IMR-90 (cell line): ENCODE data around the gene SOX12. TPM values are rescaled to one million over a fixed set of nuclear protein-coding genes. Genes with fewer than 3 reads are reported as not detected.

ENCODE experiments used
- ATAC-seq: fragments of 200-7000 bp; cut with Tn5 transposase; 2 replicates; pipeline ENCODE4 v1.9.1; 2020; ENCODE audit warnings: low read depth, mild to moderate bottlenecking, moderate library complexity
- BruUV-seq: library from RNA; stranded (reverse); fragments of 400-500 nt; replicated peaks from 2 replicates; lab custom pipeline; 2021; lab: Mats Ljungman, UMichigan
- CTCF ChIA-PET: fragments of 300-600 bp; formaldehyde crosslinking; extraction: SDS; loops from one replicate; lab custom pipeline; 2021; ENCODE audit warnings: antibody characterized with exemption; lab: Yijun Ruan, JAX
- POLR2A ChIA-PET: fragments of 300-600 bp; sonication (Branson Sonifier 250); formaldehyde crosslinking; loops from one replicate; lab custom pipeline; 2022; ENCODE audit warnings: antibody characterized with exemption; ENCODE audit not compliant: unreplicated experiment; lab: Charles Lee
- DNase-seq: peaks from one replicate; pipeline ENCODE4 v3.0.0; 2013
- H2AFZ ChIP-seq: replicated peaks from 2 replicates; pipeline ENCODE3; 2013; ENCODE audit warnings: low read length, mild to moderate bottlenecking; ENCODE audit not compliant: poor library complexity
- H2AK5ac ChIP-seq: 2 replicates; pipeline ENCODE4 v1.6.1; 2013; ENCODE audit warnings: low read depth, low read length, inconsistent platforms
- H2AK9ac ChIP-seq: replicated peaks from 2 replicates; pipeline ENCODE3; 2013; ENCODE audit warnings: mild to moderate bottlenecking, low read depth, low read length, moderate library complexity; ENCODE audit not compliant: poor library complexity
- H2BK120ac ChIP-seq: 2 replicates; pipeline ENCODE4 v1.6.1; 2013; ENCODE audit warnings: low read depth, low read length, inconsistent platforms
- H2BK15ac ChIP-seq: 3 replicates; pipeline ENCODE4 v1.6.1; 2013; ENCODE audit warnings: low read depth, low read length, inconsistent platforms
- H2BK20ac ChIP-seq: 2 replicates; pipeline ENCODE4 v1.6.1; 2013; ENCODE audit warnings: low read depth, mild to moderate bottlenecking, inconsistent platforms, low read length, moderate library complexity
- H2BK5ac ChIP-seq: 2 replicates; pipeline ENCODE4 v1.6.1; 2013; ENCODE audit warnings: mild to moderate bottlenecking, low read depth, low read length, inconsistent platforms; ENCODE audit not compliant: poor library complexity, severe bottlenecking
- H3K14ac ChIP-seq: replicated peaks from 2 replicates; pipeline ENCODE4 v1.6.1; 2013; ENCODE audit warnings: low read depth, low read length, inconsistent platforms
- H3K18ac ChIP-seq: 2 replicates; pipeline ENCODE4 v1.6.1; 2013; ENCODE audit warnings: low read depth, low read length, control low read depth
- H3K23ac ChIP-seq: 2 replicates; pipeline ENCODE4 v1.6.1; 2013; ENCODE audit warnings: low read depth, low read length, inconsistent platforms
- H3K27ac ChIP-seq: 2 replicates; pipeline ENCODE4 v1.5.1; 2013; ENCODE audit warnings: mild to moderate bottlenecking, control low read depth, low read length; ENCODE audit not compliant: insufficient read depth
- H3K27me3 ChIP-seq: 2 replicates; pipeline ENCODE4 v1.6.1; 2013; ENCODE audit warnings: low read length; ENCODE audit not compliant: control insufficient read depth, insufficient read depth
- H3K36me3 ChIP-seq: 2 replicates; pipeline ENCODE4 v1.6.1; 2013; ENCODE audit warnings: low read length, mixed read lengths; ENCODE audit not compliant: control insufficient read depth, insufficient read depth
- H3K4ac ChIP-seq: 2 replicates; pipeline ENCODE4 v1.6.1; 2013; ENCODE audit warnings: low read depth, low read length, inconsistent platforms
- H3K4me1 ChIP-seq: 2 replicates; pipeline ENCODE4 v1.6.1; 2013; ENCODE audit warnings: low read length, mixed read lengths; ENCODE audit not compliant: control insufficient read depth, insufficient read depth
- H3K4me2 ChIP-seq: 2 replicates; pipeline ENCODE4 v1.6.1; 2013; ENCODE audit warnings: low read depth, mild to moderate bottlenecking, control low read depth, low read length, moderate library complexity
- H3K4me3 ChIP-seq: 2 replicates; pipeline ENCODE4 v1.5.1; 2013; ENCODE audit warnings: low read depth, mild to moderate bottlenecking, control low read depth, low read length, moderate library complexity; ENCODE audit not compliant: insufficient read depth
- H3K56ac ChIP-seq: 2 replicates; pipeline ENCODE4 v1.6.1; 2013; ENCODE audit warnings: low read length, inconsistent platforms; ENCODE audit not compliant: insufficient read depth; ENCODE audit errors: extremely low read depth
- H3K79me1 ChIP-seq, 2 experiments: 2 replicates each; pipeline ENCODE4 v1.6.1; 2013; ENCODE audit warnings: low read length in 2 of 2, inconsistent platforms in 1 of 2, low read depth in 1 of 2
- H3K9ac ChIP-seq: 2 replicates; pipeline ENCODE4 v1.6.1; 2013; ENCODE audit warnings: low read depth, low read length, control low read depth
- H3K9me1 ChIP-seq: 2 replicates; pipeline ENCODE4 v1.6.1; 2013; ENCODE audit warnings: low read length, inconsistent platforms; ENCODE audit not compliant: insufficient read depth
- H3K9me3 ChIP-seq: 2 replicates; pipeline ENCODE4 v1.6.1; 2013; ENCODE audit warnings: low read length; ENCODE audit not compliant: control insufficient read depth, insufficient read depth
- H4K20me1 ChIP-seq: 2 replicates; pipeline ENCODE4 v1.6.1; 2013; ENCODE audit warnings: low read length, inconsistent platforms; ENCODE audit not compliant: insufficient read depth
- H4K5ac ChIP-seq: 2 replicates; pipeline ENCODE4 v1.6.1; 2013; ENCODE audit warnings: mild to moderate bottlenecking, low read depth, low read length, control low read depth
- H4K8ac ChIP-seq, 2 experiments: 2 replicates each; pipeline ENCODE4 v1.6.1; 2013; ENCODE audit warnings: low read depth in 2 of 2, low read length in 2 of 2, control low read depth in 1 of 2, inconsistent platforms in 1 of 2
- H4K91ac ChIP-seq: 2 replicates; pipeline ENCODE4 v1.6.1; 2013; ENCODE audit warnings: low read depth, low read length, inconsistent platforms; ENCODE audit not compliant: insufficient read depth
- CEBPB ChIP-seq: IDR thresholded peaks from 2 replicates; pipeline ENCODE4 v1.6.1; 2012; ENCODE audit warnings: low read depth, low read length, improper control_type of control experiment
- MAFK ChIP-seq: IDR thresholded peaks from 2 replicates; pipeline ENCODE4 v1.6.1; 2012; ENCODE audit warnings: low read depth, low read length, improper control_type of control experiment
- MAZ ChIP-seq: IDR thresholded peaks from 2 replicates; pipeline ENCODE4 v1.6.1; 2012; ENCODE audit warnings: low read depth, mild to moderate bottlenecking, low read length, improper control_type of control experiment, moderate library complexity, borderline replicate concordance
- RCOR1 ChIP-seq: IDR thresholded peaks from 2 replicates; pipeline ENCODE4 v1.6.1; 2012; ENCODE audit warnings: mild to moderate bottlenecking, low read length, improper control_type of control experiment; ENCODE audit not compliant: insufficient replicate concordance
- RFX5 ChIP-seq: IDR thresholded peaks from 2 replicates; pipeline ENCODE4 v1.8.0; 2012; ENCODE audit warnings: low read depth, mild to moderate bottlenecking, low read length, moderate library complexity
- WGBS, 2 experiments: methylation state at CpG; one replicate each; pipeline versions ENCODE4 v1.1.5 to v1.1.7; 2013; ENCODE audit warnings: missing lambda C conversion rate in 2 of 2; ENCODE audit not compliant: insufficient read length in 1 of 2; ENCODE audit errors: extremely low coverage in 2 of 2; 5-methylcytosine and 5-hydroxymethylcytosine counted together
- dilution Hi-C: fragments of 300-500 bp; cut with HindIII; formaldehyde crosslinking; loops from one replicate; pipeline ENCODE4 v1.14.3; 2018; ENCODE audit warnings: low sequenced_read_pairs; ENCODE audit not compliant: unreplicated experiment
- in situ Hi-C: fragments of 300-500 bp; cut with MboI; formaldehyde crosslinking; loops from 3 replicates; pipeline ENCODE4 v1.14.3; 2019; ENCODE audit warnings: low sequenced_read_pairs, inconsistent platforms, mixed read lengths
- intact Hi-C: fragments of 100-400 bp; cut with micrococcal nuclease; formaldehyde crosslinking; loops from 2 replicates; pipeline ENCODE4 v1.10.0; 2022
- polyA plus RNA-seq, 3 experiments: library from polyadenylated mRNA; depleted of rRNA; stranded (reverse); fragments of >200 nt; gene quantifications; 2 replicates each; pipeline ENCODE4 v1.2.3, GENCODE V29; 2012; ENCODE audit warnings: low replicate concordance in 1 of 3
- total RNA-seq: library from RNA; depleted of rRNA; stranded (reverse); fragments of >200 nt; gene quantifications from 2 replicates; pipeline ENCODE4 v1.2.3, GENCODE V29; 2012
- TF ChIP-seq, protein P1 (sequence below): conservative IDR thresholded peaks from 2 replicates; pipeline ENCODE4 v1.5.1; 2012; ENCODE audit warnings: mild to moderate bottlenecking, low read depth, low read length, improper control_type of control experiment
- TF ChIP-seq, protein P2 (sequence below): fragments of 150-350 bp; IDR thresholded peaks from 2 replicates; pipeline ENCODE4 v1.6.1; 2017; ENCODE audit warnings: mild to moderate bottlenecking, antibody characterized with exemption, low read length, low read depth

Gene SOX12
- total and polyA plus RNA-seq, 2 of the 4 experiments (the other 2 are of a cell fraction), result 1.1 to 6.2 TPM

DNA sequence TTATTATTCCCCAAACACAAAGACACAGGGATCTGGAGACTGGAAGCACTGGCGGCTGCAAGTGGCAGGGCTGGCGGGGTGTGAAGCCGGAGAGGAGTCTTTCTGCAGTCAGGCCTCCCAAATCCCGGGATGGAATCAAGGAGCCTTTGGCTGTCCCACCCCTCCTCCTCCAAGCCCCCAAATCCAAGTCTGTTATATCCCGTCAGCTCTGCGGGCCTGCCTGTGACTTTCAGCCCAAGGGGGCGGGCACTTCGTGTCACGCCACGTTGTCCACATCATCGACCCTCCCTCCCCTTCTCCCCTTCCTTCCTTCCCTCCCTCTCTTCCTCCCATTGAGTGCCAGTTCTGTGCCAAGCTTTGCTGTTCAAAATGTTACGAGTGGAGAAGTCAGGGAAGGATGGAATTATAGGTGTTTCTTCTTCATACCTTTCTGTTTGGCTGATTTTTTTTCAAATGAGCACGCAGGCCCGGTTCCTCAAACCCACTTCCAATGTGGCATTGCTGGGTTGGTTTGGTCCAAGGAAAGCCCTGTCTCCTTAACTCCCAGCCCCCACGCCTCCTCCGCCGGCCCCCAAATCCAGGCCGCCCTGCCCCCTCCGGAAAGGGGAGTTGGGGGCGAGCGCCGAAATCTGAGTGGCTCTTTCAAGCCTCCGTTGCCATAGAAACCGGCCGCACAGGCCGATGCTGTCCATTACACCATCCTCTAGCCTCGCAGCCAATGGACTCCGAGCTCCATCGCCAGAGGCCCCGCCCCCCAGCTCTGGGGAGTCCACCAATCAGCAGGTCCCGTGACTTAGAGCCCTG lies 15.3 kb upstream of the SOX12 start (continued):
- TF ChIP-seq RFX5, result peak; percentile 43; the same call in 1 of the 2 replicates
- TF ChIP-seq RCOR1, result no peak
- no peak for TF ChIP-seq MAFK

DNA sequence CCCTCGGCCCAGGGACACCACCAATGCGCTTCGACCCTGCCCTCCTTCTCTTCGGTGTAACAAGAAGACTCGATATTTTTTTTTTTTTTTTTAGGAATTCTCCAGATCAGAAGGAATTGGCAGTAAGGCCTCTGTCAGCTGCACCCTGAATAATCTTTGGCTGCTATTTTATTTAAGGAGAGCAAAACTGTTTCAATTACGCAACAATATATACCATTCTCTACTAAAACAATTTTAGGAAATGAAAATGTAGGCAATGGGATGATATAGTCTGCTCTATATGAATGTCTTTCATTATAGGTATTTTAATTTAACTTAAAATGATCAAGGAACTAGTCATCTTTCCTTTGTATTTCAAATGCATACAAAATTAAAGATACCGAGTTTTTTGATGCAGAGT lies 14.7 kb upstream of the SOX12 start:
- H3K4ac ChIP-seq, result no peak overlapping the region; the same call in 1 of the 2 replicates
- no TSS peak for BruUV-seq
- no peaks in the 10 kb centered on the region for H4K20me1 ChIP-seq
- WGBS, 2 experiments, result no CpG with 5 or more reads among the region's 7 CpGs
- ChIA-PET CTCF (interaction anchor here (0.6 kb wide), 1 partner anchor 30 kb away, joined by 7 read pairs; no protein-coding TSS in a partner anchor), POLR2A (interaction anchor here (1.1 kb wide), 1 partner anchor 13 kb away, joined by 5 read pairs; no protein-coding TSS in a partner anchor)
- no peaks in the 10 kb centered on the region for H3K27me3 ChIP-seq
- no peak overlapping the region for H3K23ac ChIP-seq
- H3K36me3 ChIP-seq, result no peaks in the 10 kb centered on the region
- dilution Hi-C loops (no loop called here), in situ Hi-C loops (no loop called here), intact Hi-C loops (loop anchor here (2.0 kb wide), 1 partner anchor 14 kb away; the partner anchor contains the start of gene ZCCHC3)
- H3K4me2 ChIP-seq, result no peak overlapping the region
- no peak overlapping the region for H3K18ac ChIP-seq
- H3K27ac ChIP-seq, result no peak overlapping the region
- no peak overlapping the region for H3K14ac ChIP-seq
- no peak overlapping the region for H2BK120ac ChIP-seq
- DNase-seq (no peak), ATAC-seq (no peak)
- H3K9me3 ChIP-seq, result no peaks in the 10 kb centered on the region
- TF ChIP-seq, protein P1, sequence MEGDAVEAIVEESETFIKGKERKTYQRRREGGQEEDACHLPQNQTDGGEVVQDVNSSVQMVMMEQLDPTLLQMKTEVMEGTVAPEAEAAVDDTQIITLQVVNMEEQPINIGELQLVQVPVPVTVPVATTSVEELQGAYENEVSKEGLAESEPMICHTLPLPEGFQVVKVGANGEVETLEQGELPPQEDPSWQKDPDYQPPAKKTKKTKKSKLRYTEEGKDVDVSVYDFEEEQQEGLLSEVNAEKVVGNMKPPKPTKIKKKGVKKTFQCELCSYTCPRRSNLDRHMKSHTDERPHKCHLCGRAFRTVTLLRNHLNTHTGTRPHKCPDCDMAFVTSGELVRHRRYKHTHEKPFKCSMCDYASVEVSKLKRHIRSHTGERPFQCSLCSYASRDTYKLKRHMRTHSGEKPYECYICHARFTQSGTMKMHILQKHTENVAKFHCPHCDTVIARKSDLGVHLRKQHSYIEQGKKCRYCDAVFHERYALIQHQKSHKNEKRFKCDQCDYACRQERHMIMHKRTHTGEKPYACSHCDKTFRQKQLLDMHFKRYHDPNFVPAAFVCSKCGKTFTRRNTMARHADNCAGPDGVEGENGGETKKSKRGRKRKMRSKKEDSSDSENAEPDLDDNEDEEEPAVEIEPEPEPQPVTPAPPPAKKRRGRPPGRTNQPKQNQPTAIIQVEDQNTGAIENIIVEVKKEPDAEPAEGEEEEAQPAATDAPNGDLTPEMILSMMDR, result no peak
- TF ChIP-seq MAZ (no peak), CEBPB (peak; percentile 72), MAFK (no peak), RFX5 (no peak)
- TF ChIP-seq, protein P2, sequence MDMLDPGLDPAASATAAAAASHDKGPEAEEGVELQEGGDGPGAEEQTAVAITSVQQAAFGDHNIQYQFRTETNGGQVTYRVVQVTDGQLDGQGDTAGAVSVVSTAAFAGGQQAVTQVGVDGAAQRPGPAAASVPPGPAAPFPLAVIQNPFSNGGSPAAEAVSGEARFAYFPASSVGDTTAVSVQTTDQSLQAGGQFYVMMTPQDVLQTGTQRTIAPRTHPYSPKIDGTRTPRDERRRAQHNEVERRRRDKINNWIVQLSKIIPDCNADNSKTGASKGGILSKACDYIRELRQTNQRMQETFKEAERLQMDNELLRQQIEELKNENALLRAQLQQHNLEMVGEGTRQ, result no peak
- H2AK5ac ChIP-seq, result no peak overlapping the region
- H4K5ac ChIP-seq, result no peak overlapping the region
- no peak overlapping the region for H2BK5ac ChIP-seq
- H2AK9ac ChIP-seq, result no peak overlapping the region
- no peak overlapping the region for H3K4me3 ChIP-seq
- H2BK20ac ChIP-seq, result no peak overlapping the region
- H3K4me1 ChIP-seq, result peaks cover 9% of the 10 kb centered on the region
- peaks cover 7% of the 10 kb centered on the region; the same call in 1 of the 2 replicates for H3K9me1 ChIP-seq
- H4K91ac ChIP-seq, result no peak overlapping the region
- no peak overlapping the region for H3K9ac ChIP-seq
- H3K56ac ChIP-seq, result no peak overlapping the region
- H2BK15ac ChIP-seq, result no peak overlapping the region
- peaks cover 0 to 4% of the 10 kb centered on the region in 2 experiments; a peak in 1 of 4 replicates for H3K79me1 ChIP-seq
- H2AFZ ChIP-seq, result peak overlapping the region; percentile 85
- peak overlapping the region in 1 of 2 experiments; percentile 28; a peak in 2 of 4 replicates for H4K8ac ChIP-seq
